Karpas-422 (cell line): ENCODE data around the gene TTC12. TPM values are rescaled to one million over a fixed set of nuclear protein-coding genes. Genes with fewer than 3 reads are reported as not detected.

Experiments
- DNase-seq: peaks from one replicate; pipeline ENCODE4 v3.0.0-alpha.2; 2015
- H2AFZ ChIP-seq: fragments of 200-600 bp; sonication (generic); 2 replicates; pipeline ENCODE4 v1.6.1; 2014; ENCODE audit warnings: antibody characterized with exemption, low read length, mixed read lengths
- H3K27ac ChIP-seq: fragments of 200-600 bp; sonication (generic); 2 replicates; pipeline ENCODE4 v1.5.1; 2014; ENCODE audit warnings: mild to moderate bottlenecking, low read length, moderate library complexity
- H3K27me3 ChIP-seq: fragments of 200-600 bp; sonication (generic); 2 replicates; pipeline ENCODE4 v1.6.1; 2014; ENCODE audit warnings: low read length, mixed read lengths
- H3K36me3 ChIP-seq: fragments of 200-600 bp; sonication (generic); 2 replicates; pipeline ENCODE4 v1.6.1; 2014; ENCODE audit warnings: low read length, mixed read lengths; ENCODE audit not compliant: insufficient read depth
- H3K4me1 ChIP-seq: fragments of 200-600 bp; sonication (generic); 2 replicates; pipeline ENCODE4 v1.6.1; 2014; ENCODE audit warnings: mild to moderate bottlenecking, low read length, mixed read lengths
- H3K4me2 ChIP-seq: fragments of 200-600 bp; sonication (generic); 2 replicates; pipeline ENCODE4 v1.6.1; 2014; ENCODE audit warnings: low read length, low read depth, mild to moderate bottlenecking; ENCODE audit not compliant: poor library complexity, severe bottlenecking
- H3K4me3 ChIP-seq: fragments of 200-600 bp; sonication (generic); 2 replicates; pipeline ENCODE4 v1.5.1; 2014; ENCODE audit warnings: mild to moderate bottlenecking, antibody characterized with exemption, low read length, mixed read lengths
- H3K79me2 ChIP-seq: fragments of 200-600 bp; sonication (generic); 2 replicates; pipeline ENCODE4 v1.6.1; 2014; ENCODE audit warnings: mild to moderate bottlenecking, low read length, mixed read lengths
- H3K9ac ChIP-seq: fragments of 200-600 bp; sonication (generic); 2 replicates; pipeline ENCODE4 v1.6.0; 2014; ENCODE audit warnings: low read length
- H3K9me2 ChIP-seq: fragments of 200-600 bp; sonication (generic), shearing (Covaris generic); replicated peaks from 2 replicates; pipeline ENCODE4 v1.6.0; 2014; ENCODE audit warnings: mild to moderate bottlenecking, low read length, moderate library complexity; ENCODE audit not compliant: insufficient read depth
- H3K9me3 ChIP-seq: fragments of 300-700, 200-600 bp; sonication (generic); 2 replicates; pipeline ENCODE4 v1.6.1; 2014; ENCODE audit warnings: low read length, mixed read lengths
- H4K20me1 ChIP-seq: fragments of 200-600 bp; sonication (generic); 2 replicates; pipeline ENCODE4 v1.6.1; 2014; ENCODE audit warnings: mild to moderate bottlenecking, antibody characterized with exemption, low read length, low read depth; ENCODE audit not compliant: insufficient read depth
- total RNA-seq: library from RNA; depleted of rRNA; stranded (reverse); fragments of >200 nt; shearing (Covaris generic); gene quantifications from 2 replicates; pipeline ENCODE4 v1.2.3, GENCODE V29; 2014; ENCODE audit warnings: low replicate concordance; rRNA removed

TTC12 gene
- total RNA-seq, 1 experiment from 2014 or later, result 7.2 TPM

DNA sequence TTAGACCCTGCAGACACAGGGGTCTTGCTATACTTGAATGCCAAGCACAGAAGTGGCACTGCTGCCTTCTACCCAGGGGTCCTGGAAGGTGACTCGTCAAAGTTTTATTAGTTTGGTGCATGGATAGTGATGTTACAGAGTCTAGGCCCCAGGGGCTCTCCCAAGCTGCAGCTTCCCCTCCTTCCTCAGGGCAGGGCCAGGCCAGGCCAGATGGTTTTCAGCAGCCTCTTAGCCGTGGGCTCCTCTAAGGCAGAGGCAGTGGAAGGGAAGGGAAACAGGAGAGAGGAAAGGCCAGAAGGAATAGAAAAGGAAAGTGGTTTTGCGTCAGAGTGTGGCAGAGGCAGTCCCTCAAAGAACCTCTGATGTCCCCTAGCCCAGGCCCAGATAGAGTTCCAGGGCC lies 95.1 kb downstream of the TTC12 start:
- DNase-seq, result no peak

DNA sequence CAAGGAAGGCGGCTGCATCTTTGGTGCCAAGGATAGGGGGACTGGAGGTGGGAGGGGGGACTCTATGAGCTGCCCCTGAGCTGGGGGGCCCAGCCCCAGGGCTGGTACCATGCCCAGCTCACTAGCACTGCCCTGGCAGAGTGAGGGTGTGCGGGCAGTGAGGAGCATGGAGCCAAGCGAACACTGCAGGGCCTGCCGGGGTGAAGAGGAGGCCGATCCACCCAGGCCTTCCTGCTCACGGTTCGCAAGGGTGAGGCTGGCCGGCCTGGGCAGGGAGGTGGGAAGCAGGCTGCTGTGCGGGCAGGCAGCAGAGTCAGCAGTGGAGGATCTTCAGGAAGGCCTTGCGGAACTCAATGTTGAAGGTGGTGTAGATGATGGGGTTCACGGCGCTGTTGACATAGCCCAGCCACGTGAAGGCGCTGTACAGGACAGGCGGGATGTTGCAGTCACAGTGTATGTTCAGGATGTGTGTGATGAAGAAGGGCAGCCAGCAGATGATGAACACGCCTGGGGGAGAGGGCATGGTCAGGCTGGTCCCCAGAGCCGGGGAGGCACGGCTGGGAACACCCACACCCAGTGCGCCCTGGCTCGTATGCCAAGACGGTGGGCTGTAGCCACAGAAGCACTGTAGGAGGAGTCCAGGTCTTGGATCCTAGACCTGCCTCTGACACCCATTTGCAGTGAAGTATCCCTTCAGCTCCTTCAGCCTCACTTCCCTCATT lies 96.2 kb downstream of the TTC12 start:
- H3K4me1 ChIP-seq, result peaks cover 5% of the 10 kb centered on the region; the same call in 1 of the 2 replicates
- no peak overlapping the region for H3K4me2 ChIP-seq
- no peak overlapping the region for H2AFZ ChIP-seq
- H3K36me3 ChIP-seq, result no peaks in the 10 kb centered on the region
- no peaks in the 10 kb centered on the region for H4K20me1 ChIP-seq
- no peak overlapping the region for H3K9ac ChIP-seq
- H3K9me2 ChIP-seq, result no peaks in the 10 kb centered on the region
- no peak overlapping the region for H3K4me3 ChIP-seq
- DNase-seq, result no peak
- no peaks in the 10 kb centered on the region for H3K9me3 ChIP-seq
- no peak overlapping the region for H3K27ac ChIP-seq
- H3K79me2 ChIP-seq, result no peaks in the 10 kb centered on the region
- no peaks in the 10 kb centered on the region for H3K27me3 ChIP-seq

More for the DNA sequence above, 95.1 kb downstream of the TTC12 start:
- H3K9ac ChIP-seq, result no peak overlapping the region
- no peak overlapping the region for H3K4me2 ChIP-seq
- H3K4me3 ChIP-seq, result no peak overlapping the region
- H3K4me1 ChIP-seq, result peaks cover 5% of the 10 kb centered on the region; the same call in 1 of the 2 replicates
- H3K79me2 ChIP-seq, result no peaks in the 10 kb centered on the region
- H4K20me1 ChIP-seq, result no peaks in the 10 kb centered on the region
- H3K9me2 ChIP-seq, result no peaks in the 10 kb centered on the region
- no peak overlapping the region for H2AFZ ChIP-seq
- H3K36me3 ChIP-seq, result no peaks in the 10 kb centered on the region
- no peaks in the 10 kb centered on the region for H3K9me3 ChIP-seq
- no peak overlapping the region for H3K27ac ChIP-seq
- H3K27me3 ChIP-seq, result no peaks in the 10 kb centered on the region

DNA sequence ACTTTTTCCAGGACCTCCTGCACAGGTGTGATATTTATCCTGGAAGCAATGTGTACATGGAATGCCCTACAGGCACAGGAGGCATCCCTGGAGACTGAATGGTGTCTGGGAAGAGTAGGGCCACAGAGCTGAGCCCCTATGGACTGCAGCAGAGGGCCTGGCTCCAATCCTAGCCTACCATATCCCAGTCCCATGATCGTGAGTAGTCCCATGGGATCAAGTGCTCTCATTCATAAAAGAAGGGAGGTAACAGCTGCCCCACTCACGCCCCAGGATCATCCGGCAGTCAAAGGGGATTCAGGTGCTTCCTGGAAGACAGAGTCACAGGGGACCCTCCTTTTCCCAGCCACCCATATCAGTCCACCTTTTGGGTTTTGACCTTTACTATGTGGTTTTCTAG lies 97.2 kb downstream of the TTC12 start:
- H3K4me1 ChIP-seq, result peaks cover 5% of the 10 kb centered on the region; the same call in 1 of the 2 replicates
- no peaks in the 10 kb centered on the region for H3K27me3 ChIP-seq
- no peaks in the 10 kb centered on the region for H3K36me3 ChIP-seq
- H3K4me3 ChIP-seq, result no peak overlapping the region
- H3K9me2 ChIP-seq, result no peaks in the 10 kb centered on the region
- H3K9ac ChIP-seq, result no peak overlapping the region
- H3K4me2 ChIP-seq, result no peak overlapping the region
- H3K9me3 ChIP-seq, result no peaks in the 10 kb centered on the region
- DNase-seq, result no peak
- no peaks in the 10 kb centered on the region for H3K79me2 ChIP-seq
- H3K27ac ChIP-seq, result no peak overlapping the region
- H2AFZ ChIP-seq, result no peak overlapping the region
- no peaks in the 10 kb centered on the region for H4K20me1 ChIP-seq

DNA sequence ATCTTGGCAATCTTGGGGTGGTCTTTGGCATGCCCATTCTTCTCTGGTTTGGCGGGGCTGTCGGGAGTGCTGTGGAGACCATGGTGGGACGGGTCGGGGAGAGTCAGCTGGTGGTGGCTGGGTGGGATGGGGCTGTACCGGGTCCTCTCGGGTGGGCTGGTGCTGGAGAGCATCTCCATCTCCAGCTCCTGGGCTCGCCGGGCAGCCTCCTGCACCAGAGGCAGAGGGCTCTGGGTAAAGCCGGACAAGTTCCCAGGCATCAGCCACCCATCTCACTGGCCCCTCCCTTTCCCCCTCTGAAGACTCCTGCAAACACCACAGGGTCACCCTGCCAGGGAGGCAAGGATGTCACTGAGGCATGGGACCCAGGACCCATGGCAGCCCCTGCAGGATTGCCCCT lies 98.3 kb downstream of the TTC12 start:
- Histone ChIP-seq H3K9me2 (no peaks in the 10 kb centered on the region), H4K20me1 (no peaks in the 10 kb centered on the region), H3K36me3 (no peaks in the 10 kb centered on the region), H3K9ac (no peak overlapping the region), H2AFZ (no peak overlapping the region), H3K4me3 (no peak overlapping the region), H3K27ac (no peak overlapping the region), H3K4me2 (no peak overlapping the region), H3K4me1 (peaks cover 5% of the 10 kb centered on the region; the same call in 1 of the 2 replicates), H3K79me2 (no peaks in the 10 kb centered on the region), H3K27me3 (no peaks in the 10 kb centered on the region), H3K9me3 (no peaks in the 10 kb centered on the region)
- DNase-seq, result no peak

DNA sequence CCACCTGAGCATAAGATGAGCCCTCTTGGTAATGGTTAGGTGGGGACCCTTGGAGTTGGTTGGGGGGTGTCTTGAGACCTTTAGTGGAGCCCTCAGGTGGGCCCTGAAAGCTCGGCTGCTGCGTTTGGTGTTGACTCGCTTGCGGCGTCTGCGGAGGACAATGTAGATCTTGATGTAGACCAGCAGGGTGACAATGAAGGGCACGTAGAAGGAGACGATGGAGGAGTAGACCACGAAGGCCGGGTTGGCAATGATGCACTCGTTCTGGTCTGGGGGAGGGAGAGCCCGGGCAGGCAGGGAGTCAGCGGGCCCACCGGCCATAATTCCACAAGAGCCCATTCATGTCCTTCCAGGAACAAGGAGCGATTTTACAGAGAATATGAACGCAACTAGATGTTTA lies 101.0 kb downstream of the TTC12 start:
- Histone ChIP-seq H3K9ac (no peak overlapping the region), H3K4me3 (no peak overlapping the region), H2AFZ (no peak overlapping the region), H3K9me3 (no peaks in the 10 kb centered on the region), H3K4me2 (no peak overlapping the region), H3K9me2 (no peaks in the 10 kb centered on the region), H3K36me3 (no peaks in the 10 kb centered on the region), H3K27ac (no peak overlapping the region), H4K20me1 (no peaks in the 10 kb centered on the region), H3K79me2 (no peaks in the 10 kb centered on the region), H3K27me3 (no peaks in the 10 kb centered on the region), H3K4me1 (no peaks in the 10 kb centered on the region)
- no peak for DNase-seq

Other genes starting within 250 kb of the TTC12 start
- gene ANKK1, start 73.2 kb downstream of the TTC12 start, total RNA-seq, result 0.32 and 0.67 TPM in 2 replicates
- not detected in 2 replicates for gene DRD2, start 160.8 kb downstream of the TTC12 start, total RNA-seq